Measurements from ENCODE around the gene CCDC88B.
"Not testable (repeated sequence)": the region's sequence is repeated elsewhere in the genome, so short reads cannot be mapped to it uniquely, and the experiment has no call there.

The CCDC88B gene

DNA sequence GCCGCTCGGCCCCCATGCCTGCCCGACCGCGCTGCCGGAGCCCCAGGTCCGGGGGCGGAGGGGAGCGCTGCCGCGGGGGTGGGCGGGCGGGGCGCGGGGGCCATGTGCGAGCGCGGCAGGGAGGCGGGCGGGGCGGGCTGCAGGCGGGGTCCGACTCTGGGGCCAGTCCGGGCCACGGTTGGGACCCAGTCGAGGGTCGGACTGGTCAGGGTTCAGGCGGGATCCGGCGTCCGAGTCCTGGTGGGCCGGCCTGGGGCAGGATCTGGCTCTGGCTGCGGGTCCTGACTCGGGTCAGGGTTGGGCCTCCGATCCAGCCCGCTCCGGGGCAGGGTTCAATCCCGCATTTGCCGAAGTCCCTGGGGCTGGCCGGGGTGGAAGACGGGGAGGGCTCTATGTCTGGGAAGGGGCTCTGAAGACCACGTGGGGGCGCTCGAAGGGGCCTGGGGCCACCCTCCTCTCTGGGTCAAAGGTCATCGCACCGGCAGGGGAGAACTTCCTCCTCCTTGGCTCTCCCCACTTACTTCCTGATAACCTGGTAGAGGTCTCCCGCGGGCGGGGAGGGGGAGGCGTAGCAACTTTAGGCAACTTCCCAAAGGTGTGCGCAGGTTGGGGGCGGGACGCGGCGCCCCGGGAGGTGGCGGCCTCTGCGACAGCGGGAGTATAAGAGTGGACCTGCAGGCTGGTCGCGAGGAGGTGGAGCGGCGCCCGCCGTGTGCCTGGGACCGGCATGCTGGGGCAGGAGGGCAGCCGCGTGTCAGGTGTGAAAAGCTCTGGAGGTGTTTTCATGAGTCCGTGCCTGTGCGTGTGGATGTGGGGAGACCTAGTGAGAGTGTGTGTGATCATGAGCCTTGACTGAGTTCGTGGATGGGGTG, 34.1 kb upstream of the CCDC88B start:
- DNase-seq, result peak; percentile 54

DNA sequence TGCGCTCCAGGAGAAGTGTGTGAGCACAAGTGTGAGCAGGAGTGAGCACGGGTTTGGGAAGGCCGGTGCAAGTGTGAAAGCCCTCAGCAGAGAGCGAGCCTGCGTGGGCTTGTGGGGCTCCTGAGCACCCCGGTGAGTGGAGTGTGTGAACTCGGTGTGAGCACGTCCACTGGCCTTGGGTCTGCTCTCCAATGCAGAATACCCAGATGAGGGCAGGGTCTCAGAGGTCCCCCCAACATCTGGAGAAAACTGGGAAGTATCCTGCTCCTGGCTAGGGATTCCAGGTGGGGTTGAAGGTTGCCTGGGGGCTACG, 33.5 kb upstream of the CCDC88B start:
- no peak for DNase-seq

DNA sequence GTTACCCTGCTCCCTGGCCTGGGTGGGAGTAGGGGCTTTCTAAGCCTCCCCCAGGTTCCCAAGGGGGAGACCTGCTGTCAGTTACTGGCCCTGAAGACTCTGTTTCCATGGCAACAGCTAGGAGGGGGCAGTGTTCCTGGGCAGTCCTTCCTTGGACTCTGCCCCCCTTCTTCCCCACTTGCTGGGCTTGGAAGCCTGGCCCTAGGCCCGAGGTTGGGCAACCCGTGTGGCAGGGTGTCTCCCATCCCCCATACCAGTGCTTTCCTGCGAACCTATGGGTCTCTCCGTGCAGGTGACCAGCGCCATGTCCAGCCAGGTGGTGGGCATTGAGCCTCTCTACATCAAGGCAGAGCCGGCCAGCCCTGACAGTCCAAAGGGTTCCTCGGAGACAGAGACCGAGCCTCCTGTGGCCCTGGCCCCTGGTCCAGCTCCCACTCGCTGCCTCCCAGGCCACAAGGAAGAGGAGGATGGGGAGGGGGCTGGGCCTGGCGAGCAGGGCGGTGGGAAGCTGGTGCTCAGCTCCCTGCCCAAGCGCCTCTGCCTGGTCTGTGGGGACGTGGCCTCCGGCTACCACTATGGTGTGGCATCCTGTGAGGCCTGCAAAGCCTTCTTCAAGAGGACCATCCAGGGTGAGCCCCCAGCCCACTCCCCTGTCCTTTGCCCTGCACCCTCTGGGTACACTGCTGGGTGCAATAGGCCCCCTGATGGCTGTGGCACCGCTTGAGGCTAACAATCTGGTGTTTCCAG, 33.0 kb upstream of the CCDC88B start:
- no peak for DNase-seq

DNA sequence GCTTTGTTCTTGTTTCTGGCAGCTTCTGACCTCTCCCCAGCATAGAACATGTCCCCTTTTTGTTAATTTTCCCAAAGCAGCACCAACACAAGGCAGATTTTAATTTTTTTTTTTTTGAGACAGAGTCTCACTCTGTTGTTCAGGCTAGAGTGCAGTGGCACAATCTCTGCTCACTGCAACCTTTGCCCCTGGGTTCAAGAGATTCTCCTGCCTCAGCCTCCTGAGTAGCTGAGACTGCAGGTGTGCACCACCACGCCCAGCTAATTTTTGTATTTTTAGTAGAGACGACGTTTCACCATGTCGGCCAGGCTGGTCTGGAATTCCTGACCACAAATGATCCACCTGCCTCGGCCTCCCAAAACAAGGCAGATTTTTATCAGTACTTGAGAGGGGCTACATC, 32.2 kb upstream of the CCDC88B start:
- DNase-seq, result not testable (repeated sequence)

- DNase-seq, result no peak
Measured at GRCh38 chr11:64312947-64313346, 27.1 kb upstream of the CCDC88B start.

- DNase-seq, result no peak
Measured at GRCh38 chr11:64313491-64314145, 26.4 kb upstream of the CCDC88B start.

- no peak for DNase-seq
Measured at GRCh38 chr11:64314146-64314804, 25.7 kb upstream of the CCDC88B start.

DNA sequence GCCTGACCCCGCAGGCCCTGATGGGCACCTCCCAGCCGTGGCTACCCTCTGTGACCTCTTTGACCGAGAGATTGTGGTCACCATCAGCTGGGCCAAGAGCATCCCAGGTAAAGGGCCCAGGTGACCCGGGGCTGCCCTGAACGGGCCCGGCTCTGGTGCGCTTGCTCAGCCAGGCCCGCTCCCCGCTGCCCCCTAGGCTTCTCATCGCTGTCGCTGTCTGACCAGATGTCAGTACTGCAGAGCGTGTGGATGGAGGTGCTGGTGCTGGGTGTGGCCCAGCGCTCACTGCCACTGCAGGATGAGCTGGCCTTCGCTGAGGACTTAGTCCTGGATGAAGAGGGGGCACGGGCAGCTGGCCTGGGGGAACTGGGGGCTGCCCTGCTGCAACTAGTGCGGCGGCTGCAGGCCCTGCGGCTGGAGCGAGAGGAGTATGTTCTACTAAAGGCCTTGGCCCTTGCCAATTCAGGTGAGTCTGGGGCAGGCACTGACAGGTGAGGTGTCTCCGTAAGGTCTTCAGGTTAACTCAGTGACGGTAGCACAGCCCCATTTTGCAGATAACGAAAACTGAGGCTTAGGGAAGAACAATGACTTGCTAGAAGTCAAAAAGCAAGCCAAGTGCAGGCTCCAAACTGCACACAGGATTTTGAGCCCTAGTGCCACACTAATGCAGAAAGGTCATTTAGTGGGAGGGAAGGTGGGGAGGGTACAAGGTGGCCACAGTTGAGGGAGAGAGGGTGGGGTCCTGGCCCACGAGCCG, 25.0 kb upstream of the CCDC88B start:
- no peak for DNase-seq

- DNase-seq, result not testable (repeated sequence)
Measured at GRCh38 chr11:64315667-64316526, 24.1 kb upstream of the CCDC88B start.

- DNase-seq, result no peak
Measured at GRCh38 chr11:64316672-64317324, 23.2 kb upstream of the CCDC88B start.

DNA sequence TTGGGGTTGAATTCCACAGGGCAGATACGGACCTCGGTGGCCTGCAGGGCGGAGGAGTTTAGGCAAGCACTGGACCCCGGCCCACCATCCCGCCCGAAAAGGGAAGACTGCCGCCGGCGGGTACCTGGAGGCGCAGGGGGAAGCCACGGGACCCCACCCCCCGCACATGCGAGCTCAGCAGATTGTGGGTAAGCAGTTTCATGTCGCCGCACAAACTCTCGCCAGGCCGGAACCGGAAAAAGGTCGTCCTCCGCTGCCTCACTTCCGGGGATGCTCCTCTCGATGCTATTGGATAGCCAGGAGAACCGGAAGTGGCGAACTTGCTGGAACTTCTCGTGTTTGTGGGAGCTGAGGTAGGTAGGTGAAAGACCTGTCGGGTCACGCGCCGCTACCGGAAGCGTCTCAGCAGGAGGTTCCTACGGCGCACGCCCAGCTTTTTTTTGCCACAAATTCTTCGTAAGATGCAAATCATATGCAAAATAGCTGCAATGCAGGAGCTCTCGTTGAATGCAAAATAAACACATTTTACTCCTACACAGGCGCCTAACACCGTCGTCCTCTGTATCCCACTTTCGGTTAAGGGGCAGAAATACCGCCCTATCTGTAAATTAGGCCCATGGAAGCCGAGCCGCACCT, 22.6 kb upstream of the CCDC88B start, which contains the start of gene TRMT112:
TRMT112 (minus strand) TSS at position 235 of the 636 bp plus-strand sequence; CDS start at position 202, 33 bp downstream.
- DNase-seq, result peak; percentile 97

- peak; percentile 96 for DNase-seq
Measured at GRCh38 chr11:64317961-64318765, 21.8 kb upstream of the CCDC88B start, which contains the start of gene PRDX5. PRDX5 (plus strand) TSS chr11:64318121; CDS start chr11:64318216, 95 bp downstream.

DNA sequence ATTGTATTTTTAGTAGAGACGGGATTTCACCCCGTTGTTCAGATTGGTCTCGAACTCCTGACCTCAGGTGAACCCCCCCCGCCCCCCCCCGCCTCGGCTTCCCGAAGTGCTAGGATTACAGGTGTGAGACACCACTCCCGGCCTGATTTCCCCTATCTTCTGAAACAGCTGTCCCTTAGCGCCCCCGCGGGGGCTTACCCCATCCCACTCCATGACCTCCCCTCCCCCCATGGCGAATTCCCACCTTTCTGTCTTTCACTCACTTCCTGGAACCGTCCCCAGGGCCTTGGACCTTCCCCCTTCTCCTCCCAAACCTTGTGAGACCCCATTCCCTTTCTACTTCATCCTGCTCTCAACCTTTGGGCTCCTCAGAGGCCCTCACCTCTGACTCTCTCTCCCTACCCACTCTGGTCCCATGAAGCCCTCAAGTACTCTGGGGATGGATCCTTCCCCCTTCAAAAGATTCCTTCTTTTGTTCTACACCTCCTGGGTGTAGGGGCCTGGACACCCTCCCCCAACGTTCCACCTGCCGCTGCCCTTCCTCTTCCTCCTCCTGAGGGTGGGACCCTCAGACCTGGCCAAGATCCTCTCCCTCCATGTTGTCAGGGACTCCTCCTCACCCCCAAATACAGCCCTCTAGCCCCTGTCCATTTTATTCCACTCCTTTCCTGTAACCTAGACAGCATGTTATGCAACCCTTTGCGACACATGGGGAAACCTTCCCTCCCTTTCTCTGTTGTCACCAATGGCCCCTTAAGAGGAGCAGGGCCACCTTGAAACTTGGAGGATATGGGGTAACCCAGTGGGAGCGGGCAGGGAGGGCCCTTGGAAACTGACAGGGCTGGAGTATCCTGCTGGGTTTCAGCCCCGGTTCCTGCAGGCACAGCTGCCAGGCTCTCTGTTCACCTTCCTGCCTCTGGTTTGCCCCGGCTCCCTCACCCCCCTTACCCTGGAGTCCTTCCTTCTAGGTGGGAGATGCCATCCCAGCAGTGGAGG, 20.9 kb upstream of the CCDC88B start:
- DNase-seq, result no peak

- no peak for DNase-seq
Measured at GRCh38 chr11:64320556-64320955, 19.4 kb upstream of the CCDC88B start.

- DNase-seq, result no peak
Measured at GRCh38 chr11:64321026-64321425, 19.0 kb upstream of the CCDC88B start.

- no peak for DNase-seq
Measured at GRCh38 chr11:64321533-64321932, 18.5 kb upstream of the CCDC88B start.

DNA sequence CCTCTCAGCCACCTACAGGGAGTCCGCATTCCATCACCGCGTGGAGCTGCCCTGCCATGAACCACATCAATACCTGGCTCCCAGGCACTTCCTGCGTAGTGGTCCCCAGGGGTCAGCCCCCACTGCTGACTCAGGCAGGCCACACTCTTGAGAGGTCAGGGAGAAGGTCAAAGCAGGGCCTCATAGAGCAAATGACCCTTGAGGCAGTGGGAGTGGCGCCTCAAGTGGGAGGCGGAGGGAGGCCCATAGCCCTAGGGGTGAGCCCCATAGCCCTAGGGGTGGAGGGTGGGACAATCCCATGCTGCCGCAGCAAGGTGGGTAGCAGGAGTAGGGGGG, 17.1 kb upstream of the CCDC88B start:
- DNase-seq, result no peak

DNA sequence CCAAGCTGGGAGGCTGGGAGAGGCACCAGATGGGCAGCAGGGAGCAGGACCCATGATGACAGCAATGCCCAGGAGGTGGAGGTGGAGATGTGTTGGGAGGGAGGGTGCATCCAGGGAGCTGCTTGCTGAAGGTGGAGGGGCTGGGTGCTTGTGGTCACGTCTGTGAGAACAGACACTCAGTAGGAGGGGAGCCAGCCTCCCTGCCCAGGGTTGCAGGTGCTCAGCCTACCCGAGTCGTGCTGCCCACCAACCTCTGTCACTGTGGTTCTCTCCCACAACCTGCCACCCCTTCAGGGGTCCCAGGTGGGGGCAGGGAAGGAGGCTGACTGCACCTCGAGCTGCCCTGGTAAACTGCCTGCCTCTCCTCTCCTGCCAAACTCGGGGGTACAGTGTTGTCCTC, 16.6 kb upstream of the CCDC88B start:
- no peak for DNase-seq
